Anterior cingulate cortex (tissue), 58 donors: ENCODE data around the gene OR6C76.

Source experiments
- DNase-seq, 58 donors: peaks; one replicate each; lab custom pipeline; 2025; lab: John Stamatoyannopoulos, UW

OR6C76 gene

GRCh38 chr12:55467836-55468235, 41.8 kb downstream of the OR6C76 start:
- no peak for DNase-seq

- DNase-seq = no peak
Observed at GRCh38 chr12:55469291-55469690, 43.2 kb downstream of the OR6C76 start.

- no peak for DNase-seq
Observed at GRCh38 chr12:55470088-55470829, 44.2 kb downstream of the OR6C76 start, which contains the start of gene OR6C70. Gene OR6C70 (minus strand): TSS chr12:55470138. CDS start chr12:55470138, 0 bp downstream.

GRCh38 chr12:55472264-55472663, 46.2 kb downstream of the OR6C76 start:
- no peak for DNase-seq
